ENCODE measurements around the gene F11R.
"Not testable (repeated sequence)": the region's sequence is repeated elsewhere in the genome, so short reads cannot be mapped to it uniquely, and the experiment has no call there.

F11R gene

GRCh38 chr1:161039546-161039945 lies 18.6 kb upstream of the F11R start:
- DNase-seq: no peak

- DNase-seq: no peak
Measured at GRCh38 chr1:161039154-161039545, 18.2 kb upstream of the F11R start.

- no peak for DNase-seq
Measured at GRCh38 chr1:161038523-161039153, 17.7 kb upstream of the F11R start, which contains the start of gene TSTD1. Gene TSTD1, minus strand, starts transcription at chr1:161038964. Its CDS starts 75 bp downstream, at chr1:161038889.

- no peak for DNase-seq
Measured at GRCh38 chr1:161037661-161038522, 16.9 kb upstream of the F11R start.

GRCh38 chr1:161033751-161034150 lies 12.8 kb upstream of the F11R start:
- no peak for DNase-seq

GRCh38 chr1:161032409-161032808 lies 11.5 kb upstream of the F11R start:
- DNase-seq: no peak

GRCh38 chr1:161031874-161032273 lies 10.9 kb upstream of the F11R start:
- no peak for DNase-seq

- DNase-seq: not testable (repeated sequence)
Measured at GRCh38 chr1:161029466-161029865, 8.5 kb upstream of the F11R start.

GRCh38 chr1:161026954-161027353 lies 6.0 kb upstream of the F11R start:
- DNase-seq: not testable (repeated sequence)

- not testable (repeated sequence) for DNase-seq
Measured at GRCh38 chr1:161022432-161022831, 1.5 kb upstream of the F11R start.

- DNase-seq: no peak
Measured at GRCh38 chr1:161021970-161022353, 1.0 kb upstream of the F11R start.

- peak; percentile 26 for DNase-seq
Measured at GRCh38 chr1:161021165-161021969, 415 bp upstream of the F11R start.

GRCh38 chr1:161019751-161020495 lies 1.0 kb downstream of the F11R start:
- DNase-seq: no peak

- DNase-seq: not testable (repeated sequence)
Measured at GRCh38 chr1:161019111-161019660, 1.8 kb downstream of the F11R start.

GRCh38 chr1:161018631-161018930 lies 2.4 kb downstream of the F11R start:
- DNase-seq: no peak

GRCh38 chr1:161017756-161018630 lies 3.0 kb downstream of the F11R start:
- DNase-seq: no peak

GRCh38 chr1:161017181-161017580 lies 3.8 kb downstream of the F11R start:
- not testable (repeated sequence) for DNase-seq

- not testable (repeated sequence) for DNase-seq
Measured at GRCh38 chr1:161016683-161017082, 4.3 kb downstream of the F11R start.

- peak; percentile 17 for DNase-seq
Measured at GRCh38 chr1:161013488-161014230, 7.3 kb downstream of the F11R start.

GRCh38 chr1:161013131-161013487 lies 7.8 kb downstream of the F11R start:
- DNase-seq: no peak

- no peak for DNase-seq
Measured at GRCh38 chr1:161012420-161012819, 8.5 kb downstream of the F11R start.

All from midbrain (tissue), 1 donor.